Brain microvascular endothelial cell (primary cell): Measurements from ENCODE around the gene OR2V2.
A peak's percentile ranks its signal among the peaks of the same experiment; 100 is the strongest.
"Not testable (repeated sequence)": the region's sequence is repeated elsewhere in the genome, so short reads cannot be mapped to it uniquely, and the experiment has no call there.

Experiments
- DNase-seq: peaks from one replicate; pipeline ENCODE4 v3.0.0-alpha.2; 2020
- H3K27ac ChIP-seq: fragments of 250-450 bp; sonication (Bioruptor Pico); 2 replicates; pipeline ENCODE4 v1.5.1; 2020; ENCODE audit warnings: mild to moderate bottlenecking, moderate library complexity
- H3K27me3 ChIP-seq: fragments of 250-450 bp; sonication (Bioruptor Pico); replicated peaks from 2 replicates; pipeline ENCODE4 v1.5.1; 2020; ENCODE audit warnings: mild to moderate bottlenecking
- H3K36me3 ChIP-seq: fragments of 250-450 bp; sonication (Bioruptor Pico); replicated peaks from 2 replicates; pipeline ENCODE4 v1.5.1; 2020; ENCODE audit warnings: mild to moderate bottlenecking
- H3K4me3 ChIP-seq: 2 replicates; pipeline ENCODE4 v1.5.1; 2011; ENCODE audit warnings: low read depth, mild to moderate bottlenecking, control low read depth, low read length, moderate library complexity
- in situ Hi-C: cut with HindIII; loops from 2 replicates; pipeline ENCODE4 v1.10.0; 2017; ENCODE audit warnings: low sequenced_read_pairs, low pct_ligation_motif_present
- TF ChIP-seq, protein P1 (sequence below): IDR thresholded peaks from 2 replicates; pipeline ENCODE4 v1.5.1; 2011; ENCODE audit warnings: low read depth, mild to moderate bottlenecking, moderate library complexity, low read length, control low read depth, inconsistent platforms; ENCODE audit errors: missing control alignments

Gene OR2V2

DNA sequence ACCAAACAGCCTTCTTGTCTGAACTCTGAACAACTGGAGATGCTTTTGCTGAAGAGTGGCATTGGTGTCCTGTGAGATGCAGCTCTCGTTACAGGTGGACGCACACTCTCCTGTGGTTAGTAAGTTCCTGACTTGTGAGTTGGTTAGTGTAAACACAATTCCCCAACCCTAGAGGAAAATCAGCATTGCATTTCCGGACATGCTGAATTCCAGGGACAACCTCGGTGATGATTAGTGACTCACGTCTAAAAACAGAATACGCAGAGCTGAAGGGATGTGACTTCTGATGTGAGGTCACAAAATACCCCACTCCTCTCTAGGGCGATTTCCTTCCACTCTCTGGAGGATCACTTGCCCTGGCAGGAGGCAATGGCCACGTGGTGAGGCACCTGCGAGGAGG, 5.0 kb downstream of the OR2V2 start:
- in situ Hi-C loops, result no loop called here
- no peaks in the 10 kb centered on the region for H3K27me3 ChIP-seq

DNA sequence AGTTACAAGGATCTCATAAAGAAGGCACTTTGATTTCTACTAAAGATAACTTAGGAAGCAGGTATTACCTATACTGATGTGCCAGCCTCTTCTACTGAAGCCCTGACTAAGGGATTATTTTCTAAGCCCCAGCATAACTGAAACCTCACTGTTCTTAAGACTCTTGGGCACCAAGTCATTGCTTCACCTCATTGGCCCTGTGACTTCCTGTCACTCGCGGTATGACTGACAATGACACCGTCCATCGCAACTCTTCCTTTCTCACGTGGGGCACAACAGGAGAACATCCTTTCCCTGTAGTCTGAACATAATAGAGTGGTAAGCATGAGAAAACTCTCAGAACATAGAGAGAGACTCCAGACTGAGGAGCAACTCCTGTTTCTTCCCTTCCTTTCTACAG, 6.4 kb downstream of the OR2V2 start:
- TF ChIP-seq, protein P1, sequence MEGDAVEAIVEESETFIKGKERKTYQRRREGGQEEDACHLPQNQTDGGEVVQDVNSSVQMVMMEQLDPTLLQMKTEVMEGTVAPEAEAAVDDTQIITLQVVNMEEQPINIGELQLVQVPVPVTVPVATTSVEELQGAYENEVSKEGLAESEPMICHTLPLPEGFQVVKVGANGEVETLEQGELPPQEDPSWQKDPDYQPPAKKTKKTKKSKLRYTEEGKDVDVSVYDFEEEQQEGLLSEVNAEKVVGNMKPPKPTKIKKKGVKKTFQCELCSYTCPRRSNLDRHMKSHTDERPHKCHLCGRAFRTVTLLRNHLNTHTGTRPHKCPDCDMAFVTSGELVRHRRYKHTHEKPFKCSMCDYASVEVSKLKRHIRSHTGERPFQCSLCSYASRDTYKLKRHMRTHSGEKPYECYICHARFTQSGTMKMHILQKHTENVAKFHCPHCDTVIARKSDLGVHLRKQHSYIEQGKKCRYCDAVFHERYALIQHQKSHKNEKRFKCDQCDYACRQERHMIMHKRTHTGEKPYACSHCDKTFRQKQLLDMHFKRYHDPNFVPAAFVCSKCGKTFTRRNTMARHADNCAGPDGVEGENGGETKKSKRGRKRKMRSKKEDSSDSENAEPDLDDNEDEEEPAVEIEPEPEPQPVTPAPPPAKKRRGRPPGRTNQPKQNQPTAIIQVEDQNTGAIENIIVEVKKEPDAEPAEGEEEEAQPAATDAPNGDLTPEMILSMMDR, result no peak
- H3K27me3 ChIP-seq, result no peaks in the 10 kb centered on the region
- no peak overlapping the region for H3K27ac ChIP-seq
- in situ Hi-C loops, result no loop called here
- H3K4me3 ChIP-seq, result no peak overlapping the region
- DNase-seq, result no peak
- H3K36me3 ChIP-seq, result no peaks in the 10 kb centered on the region

More for the DNA sequence above, 5.0 kb downstream of the OR2V2 start:
- peak; percentile 70 for DNase-seq
- Histone ChIP-seq H3K36me3 (no peaks in the 10 kb centered on the region), H3K27ac (no peak overlapping the region), H3K4me3 (no peak overlapping the region)
- TF ChIP-seq, protein P1, result no peak

DNA sequence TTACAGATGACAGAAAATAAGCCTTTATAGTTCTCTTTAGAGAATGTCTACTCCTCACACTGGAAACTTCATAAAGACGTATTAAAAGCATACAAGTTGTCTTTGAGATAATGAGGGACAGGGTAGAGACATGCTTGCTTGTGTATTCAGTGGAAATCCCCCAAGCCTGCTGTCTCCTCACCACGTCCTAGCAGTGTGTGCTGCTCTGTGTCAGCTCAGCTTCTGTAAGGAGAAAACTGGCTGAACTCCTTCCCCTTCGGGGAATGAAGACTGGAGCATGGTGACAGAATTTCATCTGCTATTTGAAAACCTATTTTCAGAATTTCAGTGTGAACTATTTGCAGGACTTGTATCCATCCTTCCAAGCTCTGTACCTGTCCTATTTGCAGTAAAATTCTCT, 9.4 kb downstream of the OR2V2 start:
- H3K36me3 ChIP-seq, result no peaks in the 10 kb centered on the region
- in situ Hi-C loops, result no loop called here
- TF ChIP-seq, protein P1, result no peak
- no peak overlapping the region for H3K27ac ChIP-seq
- H3K4me3 ChIP-seq, result no peak overlapping the region
- no peak for DNase-seq
- H3K27me3 ChIP-seq, result no peaks in the 10 kb centered on the region

- H3K4me3 ChIP-seq, result no peak overlapping the region
- H3K27me3 ChIP-seq, result no peaks in the 10 kb centered on the region
- in situ Hi-C loops, result no loop called here
- TF ChIP-seq, protein P1, result no peak
- DNase-seq, result no peak
- no peaks in the 10 kb centered on the region for H3K36me3 ChIP-seq
- H3K27ac ChIP-seq, result no peak overlapping the region
These were observed 11.5 kb downstream of the OR2V2 start for GRCh38 chr5:181158869-181159268.

GRCh38 chr5:181159286-181160151, 12.1 kb downstream of the OR2V2 start:
- Histone ChIP-seq H3K27me3 (no peaks in the 10 kb centered on the region), H3K4me3 (no peak overlapping the region), H3K36me3 (no peaks in the 10 kb centered on the region), H3K27ac (no peak overlapping the region)
- peak; percentile 80 for DNase-seq
- in situ Hi-C loops, result no loop called here
- TF ChIP-seq, protein P1, result peak; percentile 95

DNA sequence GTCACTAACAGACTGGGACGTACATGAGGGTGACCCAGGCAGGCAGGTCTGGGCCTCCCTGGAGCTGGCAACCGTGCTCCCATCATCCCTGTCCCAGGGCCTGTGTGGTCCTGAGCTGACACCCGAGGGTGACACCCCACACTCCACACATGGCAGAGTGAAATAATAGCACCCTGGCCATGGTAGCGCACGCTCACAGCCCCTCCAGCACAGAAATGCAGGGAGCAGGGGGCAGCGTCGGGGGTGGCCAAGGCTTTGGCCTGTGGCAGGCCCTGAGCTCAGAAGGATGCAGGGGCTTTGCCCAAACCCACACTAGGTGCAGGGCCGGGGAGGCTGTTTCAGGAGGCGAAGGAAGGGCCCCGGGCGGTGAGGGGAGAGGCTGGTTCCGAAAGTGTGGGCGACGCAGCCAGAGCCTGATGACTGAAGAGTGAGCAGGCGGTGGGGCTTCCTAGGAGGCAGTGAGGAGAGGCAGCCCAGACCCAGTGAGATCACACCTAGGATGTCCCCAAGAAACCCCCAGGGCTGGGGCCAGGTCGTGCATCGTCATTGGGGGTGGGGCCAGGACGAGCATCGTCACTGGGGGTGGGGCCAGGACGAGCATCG, 12.9 kb downstream of the OR2V2 start:
- peak overlapping the region; percentile 53 for H3K4me3 ChIP-seq
- DNase-seq, result peak; percentile 22
- peak overlapping the region; percentile 91 for H3K27ac ChIP-seq
- TF ChIP-seq, protein P1, result no peak
- in situ Hi-C loops, result no loop called here
- no peaks in the 10 kb centered on the region for H3K27me3 ChIP-seq
- H3K36me3 ChIP-seq, result no peaks in the 10 kb centered on the region

- in situ Hi-C loops, H3K36me3 ChIP-seq, H3K27me3 ChIP-seq: not testable (repeated sequence)
- H3K27ac ChIP-seq, result peak overlapping the region; percentile 64
- DNase-seq, result peak; percentile 51
- H3K4me3 ChIP-seq, result peak overlapping the region; percentile 12
These were observed 13.6 kb downstream of the OR2V2 start for GRCh38 chr5:181160755-181161533.
